Neural cell (in vitro differentiated cells): Measurements from ENCODE around the gene DGKD. TPM values are rescaled to one million over a fixed set of nuclear protein-coding genes. Genes with fewer than 3 reads are reported as not detected.

ENCODE experiments used
- H2AFZ ChIP-seq: fragments of 200-600, 300-800 bp; sonication (generic), shearing (Covaris generic); 2 replicates; pipeline ENCODE4 v1.6.0; 2014; ENCODE audit warnings: low read depth, mild to moderate bottlenecking, antibody characterized with exemption, low read length, moderate library complexity
- H3F3A ChIP-seq: fragments of 200-600 bp; shearing (Covaris generic); 2 replicates; pipeline ENCODE4 v1.6.1; 2016; ENCODE audit warnings: mild to moderate bottlenecking, moderate library complexity, mixed read lengths, antibody characterized with exemption, low read length; ENCODE audit not compliant: insufficient read depth, poor library complexity, severe bottlenecking
- H3K27ac ChIP-seq: fragments of 200-600, 300-800 bp; sonication (generic), shearing (Covaris generic); 2 replicates; pipeline ENCODE4 v1.5.1; 2014; ENCODE audit warnings: mild to moderate bottlenecking, low read length, moderate library complexity
- H3K27me3 ChIP-seq: fragments of 300-800, 200-600 bp; sonication (generic), shearing (Covaris generic); 2 replicates; pipeline ENCODE4 v1.6.0; 2014; ENCODE audit warnings: mild to moderate bottlenecking, low read depth, low read length, moderate library complexity; ENCODE audit not compliant: insufficient read depth
- H3K36me3 ChIP-seq: fragments of 300-800, 200-600 bp; sonication (generic), shearing (Covaris generic); 2 replicates; pipeline ENCODE4 v1.5.1; 2014; ENCODE audit warnings: mild to moderate bottlenecking, antibody characterized with exemption, low read length, moderate library complexity; ENCODE audit not compliant: insufficient read depth
- H3K4me2 ChIP-seq: fragments of 300-800, 200-600 bp; sonication (generic), shearing (Covaris generic); 2 replicates; pipeline ENCODE4 v1.6.0; 2014; ENCODE audit warnings: mild to moderate bottlenecking, low read length
- H3K4me3 ChIP-seq: fragments of 300-800, 200-600 bp; sonication (generic), shearing (Covaris generic); 2 replicates; pipeline ENCODE4 v1.5.1; 2014; ENCODE audit warnings: mild to moderate bottlenecking, low read length, moderate library complexity
- H3K79me2 ChIP-seq: fragments of 200-600 bp; shearing (Covaris generic); replicated peaks from 2 replicates; pipeline ENCODE4 v1.6.0; 2014; ENCODE audit warnings: mild to moderate bottlenecking, low read length, moderate library complexity; ENCODE audit not compliant: insufficient read depth
- H3K9ac ChIP-seq: fragments of 300-800, 200-600 bp; sonication (generic), shearing (Covaris generic); 2 replicates; pipeline ENCODE4 v1.6.1; 2016; ENCODE audit warnings: mild to moderate bottlenecking, low read length, mixed read lengths
- H3K9me2 ChIP-seq: fragments of 200-600 bp; shearing (Covaris generic); 2 replicates; pipeline ENCODE4 v1.6.1; 2016; ENCODE audit warnings: mild to moderate bottlenecking, low read length, mixed read lengths; ENCODE audit not compliant: insufficient read depth
- H3K9me3 ChIP-seq: fragments of 200-600, 300-800 bp; sonication (generic), shearing (Covaris generic); 2 replicates; pipeline ENCODE4 v1.6.1; 2016; ENCODE audit warnings: mild to moderate bottlenecking, mixed run types, low read length, moderate library complexity, mixed read lengths
- H4K20me1 ChIP-seq: fragments of 200-600 bp; shearing (Covaris generic); 2 replicates; pipeline ENCODE4 v1.6.1; 2016; ENCODE audit warnings: mild to moderate bottlenecking, mixed run types; ENCODE audit not compliant: insufficient read depth
- CTCF ChIP-seq: fragments of 450-650 bp; IDR thresholded peaks from 2 replicates; pipeline ENCODE4 v1.5.1; 2014; ENCODE audit warnings: antibody characterized with exemption, mild to moderate bottlenecking, moderate library complexity; ENCODE audit not compliant: poor library complexity, severe bottlenecking
- EP300 ChIP-seq: fragments of 450-650 bp; conservative IDR thresholded peaks from 2 replicates; pipeline ENCODE4 v1.6.1; 2014; ENCODE audit warnings: antibody characterized with exemption, mild to moderate bottlenecking, moderate library complexity; ENCODE audit not compliant: poor library complexity, severe bottlenecking
- EZH2 ChIP-seq: fragments of 200-600, 300-800 bp; shearing (Covaris generic), sonication (generic); IDR thresholded peaks from 2 replicates; pipeline ENCODE4 v1.6.1; 2014; ENCODE audit warnings: antibody characterized with exemption, low read length, borderline replicate concordance, mild to moderate bottlenecking; ENCODE audit not compliant: insufficient read depth, poor library complexity, severe bottlenecking
- MXI1 ChIP-seq: fragments of 450-650 bp; conservative IDR thresholded peaks from 2 replicates; pipeline ENCODE4 v1.6.1; 2014; ENCODE audit warnings: antibody characterized with exemption, mild to moderate bottlenecking; ENCODE audit not compliant: poor library complexity, severe bottlenecking
- POLR2AphosphoS5 ChIP-seq: IDR thresholded peaks from 2 replicates; pipeline ENCODE4 v1.6.1; 2012
- RAD21 ChIP-seq: fragments of 450-650 bp; conservative IDR thresholded peaks from 2 replicates; pipeline ENCODE4 v1.6.1; 2014; ENCODE audit warnings: antibody characterized with exemption, mild to moderate bottlenecking, moderate library complexity
- REST ChIP-seq: IDR thresholded peaks from 2 replicates; pipeline ENCODE4 v1.6.1; 2012; ENCODE audit warnings: borderline replicate concordance
- SMC3 ChIP-seq: fragments of 450-650 bp; conservative IDR thresholded peaks from 2 replicates; pipeline ENCODE4 v1.6.1; 2014; ENCODE audit warnings: antibody characterized with exemption, mild to moderate bottlenecking, moderate library complexity; ENCODE audit not compliant: poor library complexity
- TAF1 ChIP-seq: IDR thresholded peaks from 2 replicates; pipeline ENCODE4 v1.6.1; 2012; ENCODE audit warnings: low read depth
- polyA plus RNA-seq: library from polyadenylated mRNA; depleted of rRNA; stranded (reverse); fragments of >200 nt; gene quantifications from 2 replicates; pipeline ENCODE4 v1.2.3, GENCODE V29; 2014

Gene DGKD
- polyA plus RNA-seq, 1 donor from 2014 or later, result 36.4 TPM

DNA sequence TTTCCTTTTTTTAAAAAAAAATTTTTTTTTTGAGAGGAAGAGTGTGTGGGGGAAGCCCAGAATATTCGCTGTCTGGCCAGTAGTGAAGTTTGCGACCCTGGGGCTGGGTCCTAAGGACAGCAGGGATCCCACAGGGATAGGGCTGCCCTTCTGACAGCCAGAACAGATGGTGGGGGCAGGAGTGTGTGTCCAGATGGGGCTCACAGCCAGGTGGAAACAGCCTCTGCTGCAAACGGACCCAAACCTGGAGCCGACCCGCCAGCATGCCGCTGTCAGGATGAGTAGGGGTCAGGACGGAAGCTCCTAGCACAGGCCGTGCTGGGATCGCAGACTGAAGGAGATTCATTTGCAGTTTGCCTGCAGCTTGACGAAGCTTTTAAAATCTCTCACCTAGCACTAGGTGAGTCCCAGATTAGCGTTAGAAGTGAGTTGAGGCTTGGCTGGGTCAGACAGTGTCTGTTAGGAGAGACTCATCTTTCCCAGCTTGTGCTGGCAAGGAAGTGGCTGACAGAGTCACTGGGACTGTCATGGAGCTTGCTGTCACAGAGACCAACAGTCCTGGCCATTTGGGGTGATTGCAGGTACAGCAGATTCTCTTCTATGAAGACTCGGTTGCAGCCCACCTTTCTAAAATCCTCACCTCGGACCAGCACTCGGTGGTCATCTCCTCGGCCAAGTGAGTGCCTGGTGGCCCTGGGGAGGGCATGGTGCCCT lies 93.4 kb downstream of the DGKD start:
- no peak overlapping the region for H3K9ac ChIP-seq
- no peaks in the 10 kb centered on the region for H3K36me3 ChIP-seq

DNA sequence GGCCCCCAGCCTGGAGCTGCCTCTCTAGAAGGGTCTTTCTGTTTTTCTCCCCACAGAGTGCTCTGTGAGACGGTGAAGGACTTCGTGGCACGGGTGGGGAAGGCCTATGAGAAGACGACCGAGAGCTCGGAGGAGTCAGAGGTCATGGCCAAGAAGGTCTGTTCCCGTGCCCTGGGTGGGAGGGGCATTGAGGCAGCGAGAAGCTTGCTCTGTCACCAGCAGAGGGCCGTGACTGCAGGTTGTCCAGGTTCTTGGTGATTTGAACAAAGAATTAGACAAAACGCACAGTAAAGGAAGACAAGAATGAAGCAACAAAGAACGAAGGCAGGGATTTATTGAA lies 93.9 kb downstream of the DGKD start:
- H3K4me3 ChIP-seq, result no peak overlapping the region
- H3K79me2 ChIP-seq, result no peaks in the 10 kb centered on the region
- H3K36me3 ChIP-seq, result no peaks in the 10 kb centered on the region
- H4K20me1 ChIP-seq, result no peaks in the 10 kb centered on the region
- H3K4me2 ChIP-seq, result no peak overlapping the region
- H3K9me2 ChIP-seq, result no peaks in the 10 kb centered on the region
- H3F3A ChIP-seq, result no peaks in the 10 kb centered on the region
- H3K9ac ChIP-seq, result no peak overlapping the region
- H2AFZ ChIP-seq, result no peak overlapping the region
- no peak overlapping the region for H3K27ac ChIP-seq
- H3K9me3 ChIP-seq, result no peaks in the 10 kb centered on the region
- H3K27me3 ChIP-seq, result no peaks in the 10 kb centered on the region
- TF ChIP-seq EZH2 (no peak), TAF1 (no peak), REST (no peak), SMC3 (no peak), RAD21 (no peak)

More for the DNA sequence above, 93.4 kb downstream of the DGKD start:
- no peaks in the 10 kb centered on the region for H3K9me3 ChIP-seq
- no peak for TF ChIP-seq TAF1
- no peak for TF ChIP-seq EZH2
- TF ChIP-seq RAD21, result no peak
- no peak for TF ChIP-seq POLR2AphosphoS5
- TF ChIP-seq REST, result no peak
- no peak for TF ChIP-seq MXI1
- TF ChIP-seq EP300, result no peak
- no peak for TF ChIP-seq SMC3
- no peak for TF ChIP-seq CTCF
- no peak overlapping the region for H3K27ac ChIP-seq
- no peaks in the 10 kb centered on the region for H3K27me3 ChIP-seq
- H3K79me2 ChIP-seq, result no peaks in the 10 kb centered on the region
- H3F3A ChIP-seq, result no peaks in the 10 kb centered on the region
- H3K9me2 ChIP-seq, result no peaks in the 10 kb centered on the region
- H2AFZ ChIP-seq, result no peak overlapping the region
- no peak overlapping the region for H3K4me3 ChIP-seq
- H4K20me1 ChIP-seq, result no peaks in the 10 kb centered on the region
- H3K4me2 ChIP-seq, result no peak overlapping the region
